ENCODE data around the gene EXOC3L4. TPM values are rescaled to one million over a fixed set of nuclear protein-coding genes. Genes with fewer than 3 reads are reported as not detected.

Gene EXOC3L4
- total RNA-seq, 2 experiments from 2014 or later: not detected

GRCh38 chr14:103123634-103124500 is 29.3 kb downstream of the EXOC3L4 start:
- ChIA-PET CTCF (ENCODE audit: unreplicated experiment) (no interaction called here), POLR2A (no interaction called here)
- H3K27ac ChIP-seq (ENCODE audit: low read depth, low read length, poor library complexity, severe bottlenecking): no peak overlapping the region
- intact Hi-C loops (cut with micrococcal nuclease; ENCODE audit: unreplicated experiment): no loop called here
- no peak overlapping the region for H3K4me3 ChIP-seq (ENCODE audit: low read depth, low read length, poor library complexity, severe bottlenecking)
- BruUV-seq (replicated peaks): no TSS peak
- H3K79me2 ChIP-seq (ENCODE audit: insufficient read depth, low read depth, low read length): no peaks in the 10 kb centered on the region
- no peaks in the 10 kb centered on the region for H3K9me2 ChIP-seq (ENCODE audit: insufficient read depth, low read length)
- no peak overlapping the region for H2AFZ ChIP-seq (ENCODE audit: low read length)
- H3K4me1 ChIP-seq (ENCODE audit: insufficient read depth, low read length, poor library complexity, severe bottlenecking): peaks cover 7% of the 10 kb centered on the region
- no peaks in the 10 kb centered on the region for H3K36me3 ChIP-seq (ENCODE audit: insufficient read depth, low read length)
- peak; percentile 36; the same call in 1 of the 2 replicates for TF ChIP-seq CTCF (conservative IDR thresholded peaks at IDR 0.05; ENCODE audit: low read length)
- no peak for TF ChIP-seq EZH2phosphoT487 (IDR thresholded peaks at IDR 0.05; ENCODE audit: borderline replicate concordance, low read depth, low read length)
- DNase-seq (ENCODE audit: low spot score): no peak
- no peaks in the 10 kb centered on the region for H3K9me3 ChIP-seq (ENCODE audit: low read length)
- H4K20me1 ChIP-seq (ENCODE audit: insufficient read depth, low read length): no peaks in the 10 kb centered on the region
- H3K4me2 ChIP-seq (ENCODE audit: low read length): no peak overlapping the region

- Histone ChIP-seq H2AFZ (ENCODE audit: low read length) (no peak overlapping the region), H3K4me1 (ENCODE audit: insufficient read depth, low read length, poor library complexity, severe bottlenecking) (peaks cover 7% of the 10 kb centered on the region), H3K27ac (ENCODE audit: low read depth, low read length, poor library complexity, severe bottlenecking) (no peak overlapping the region), H3K4me2 (ENCODE audit: low read length) (no peak overlapping the region), H3K9me3 (ENCODE audit: low read length) (no peaks in the 10 kb centered on the region), H3K9me2 (ENCODE audit: insufficient read depth, low read length) (no peaks in the 10 kb centered on the region), H3K79me2 (ENCODE audit: insufficient read depth, low read depth, low read length) (no peaks in the 10 kb centered on the region), H3K36me3 (ENCODE audit: insufficient read depth, low read length) (no peaks in the 10 kb centered on the region), H3K4me3 (ENCODE audit: low read depth, low read length, poor library complexity, severe bottlenecking) (no peak overlapping the region), H4K20me1 (ENCODE audit: insufficient read depth, low read length) (no peaks in the 10 kb centered on the region)
- DNase-seq (ENCODE audit: low spot score): no peak
- no TSS peak for BruUV-seq (replicated peaks)
- POLR2A ChIA-PET: no interaction called here
- TF ChIP-seq EZH2phosphoT487 (IDR thresholded peaks at IDR 0.05; ENCODE audit: borderline replicate concordance, low read depth, low read length): no peak
- TF ChIP-seq CTCF (conservative IDR thresholded peaks at IDR 0.05; ENCODE audit: low read length): no peak
- CTCF ChIA-PET (ENCODE audit: unreplicated experiment): no interaction called here
- intact Hi-C loops (cut with micrococcal nuclease; ENCODE audit: unreplicated experiment): no loop called here
Measured at GRCh38 chr14:103124501-103125001, 30.0 kb downstream of the EXOC3L4 start.

All from OCI-LY7 (cell line).